ENCODE results near the gene PSMA3.
A peak's percentile ranks its signal among the peaks of the same experiment; 100 is the strongest.

PSMA3 gene

GRCh38 chr14:58294201-58294600 lies 49.6 kb downstream of the PSMA3 start:
- no peak overlapping the region for H3K27ac ChIP-seq
- no peaks in the 10 kb centered on the region for H4K20me1 ChIP-seq (ENCODE audit: insufficient read depth)
- no peak for TF ChIP-seq CTCF (conservative IDR thresholded peaks at IDR 0.05; ENCODE audit: low read depth, low read length)
- no peaks in the 10 kb centered on the region for H3K27me3 ChIP-seq (ENCODE audit: insufficient read depth, low read depth)
- no peak overlapping the region for H3K4me3 ChIP-seq (IDR thresholded peaks at IDR 0.05; ENCODE audit: insufficient read depth, low read depth, low read length)
- no peak overlapping the region for H3K9ac ChIP-seq
- H3K4me1 ChIP-seq (ENCODE audit: low read depth, poor library complexity, severe bottlenecking) = peaks cover 11% of the 10 kb centered on the region
- no peak overlapping the region for H2AFZ ChIP-seq (ENCODE audit: low read depth)
- peaks cover 4% of the 10 kb centered on the region; the same call in 1 of the 2 replicates for H3K36me3 ChIP-seq (ENCODE audit: insufficient read depth)
- H3K4me2 ChIP-seq = no peak overlapping the region
- H3K79me2 ChIP-seq (ENCODE audit: insufficient read depth, low read depth) = peaks cover 64% of the 10 kb centered on the region

- Histone ChIP-seq H3K4me3 (IDR thresholded peaks at IDR 0.05; ENCODE audit: insufficient read depth, low read depth, low read length) (no peak overlapping the region), H3K9ac (peak overlapping the region; percentile 88; the same call in 1 of the 2 replicates), H3K27me3 (ENCODE audit: insufficient read depth, low read depth) (no peaks in the 10 kb centered on the region), H3K4me2 (peak overlapping the region; percentile 82), H3K27ac (peak overlapping the region; percentile 96; the same call in 1 of the 2 replicates), H2AFZ (ENCODE audit: low read depth) (no peak overlapping the region), H3K4me1 (ENCODE audit: low read depth, poor library complexity, severe bottlenecking) (peaks cover 19% of the 10 kb centered on the region), H4K20me1 (ENCODE audit: insufficient read depth) (no peaks in the 10 kb centered on the region), H3K79me2 (ENCODE audit: insufficient read depth, low read depth) (peaks cover 76% of the 10 kb centered on the region), H3K36me3 (ENCODE audit: insufficient read depth) (no peaks in the 10 kb centered on the region)
- no peak for TF ChIP-seq CTCF (conservative IDR thresholded peaks at IDR 0.05; ENCODE audit: low read depth, low read length)
Measured at GRCh38 chr14:58296726-58297125, 52.1 kb downstream of the PSMA3 start.

GRCh38 chr14:58297412-58297761 lies 52.7 kb downstream of the PSMA3 start:
- H4K20me1 ChIP-seq (ENCODE audit: insufficient read depth) = no peaks in the 10 kb centered on the region
- TF ChIP-seq CTCF (conservative IDR thresholded peaks at IDR 0.05; ENCODE audit: low read depth, low read length) = no peak
- H3K4me3 ChIP-seq (IDR thresholded peaks at IDR 0.05; ENCODE audit: insufficient read depth, low read depth, low read length) = no peak overlapping the region
- H2AFZ ChIP-seq (ENCODE audit: low read depth) = peak overlapping the region; percentile 53; the same call in 1 of the 2 replicates
- H3K4me2 ChIP-seq = peak overlapping the region; percentile 82; the same call in 1 of the 2 replicates
- peaks cover 74% of the 10 kb centered on the region for H3K79me2 ChIP-seq (ENCODE audit: insufficient read depth, low read depth)
- peak overlapping the region; percentile 88 for H3K9ac ChIP-seq
- no peaks in the 10 kb centered on the region for H3K27me3 ChIP-seq (ENCODE audit: insufficient read depth, low read depth)
- no peaks in the 10 kb centered on the region for H3K36me3 ChIP-seq (ENCODE audit: insufficient read depth)
- peak overlapping the region; percentile 96 for H3K27ac ChIP-seq
- peaks cover 19% of the 10 kb centered on the region for H3K4me1 ChIP-seq (ENCODE audit: low read depth, poor library complexity, severe bottlenecking)

DNA sequence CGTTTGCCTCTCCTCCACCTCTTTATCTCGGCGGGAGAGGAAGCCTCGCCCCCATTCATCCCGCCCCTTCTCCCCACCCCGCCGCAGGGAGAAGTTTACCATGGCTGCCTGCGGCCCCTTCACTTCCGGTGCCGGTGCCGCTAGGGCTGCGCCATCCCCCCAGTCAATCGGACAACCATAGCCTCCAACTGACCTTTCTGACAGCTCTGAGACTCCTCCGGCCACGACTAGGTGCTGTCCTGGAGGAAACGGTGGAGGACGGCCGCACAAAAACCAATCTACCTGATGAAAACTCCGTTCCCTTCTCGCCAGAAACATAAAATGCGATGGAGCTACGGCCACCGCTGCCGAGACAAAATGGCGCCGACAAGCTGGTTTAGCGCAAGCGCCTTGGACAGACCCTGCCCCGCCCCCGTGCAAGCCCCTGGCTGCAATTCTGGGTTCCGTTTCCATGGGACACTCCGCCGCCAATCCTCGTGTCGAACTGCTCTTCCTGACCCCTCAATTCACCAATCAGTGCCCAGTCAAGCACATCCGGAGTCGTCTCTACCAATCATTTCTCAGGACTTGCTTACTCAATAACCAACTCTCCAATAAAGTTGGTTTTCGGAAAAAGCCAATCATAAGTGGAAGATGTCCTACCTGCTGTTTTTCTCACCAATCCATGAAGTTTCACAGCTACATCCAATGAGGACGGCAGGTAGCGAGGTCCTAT lies 53.3 kb downstream of the PSMA3 start:
- peaks cover 68% of the 10 kb centered on the region for H3K79me2 ChIP-seq (ENCODE audit: insufficient read depth, low read depth)
- H4K20me1 ChIP-seq (ENCODE audit: insufficient read depth) = no peaks in the 10 kb centered on the region
- H3K36me3 ChIP-seq (ENCODE audit: insufficient read depth) = no peaks in the 10 kb centered on the region
- peak overlapping the region; percentile 53; the same call in 1 of the 2 replicates for H2AFZ ChIP-seq (ENCODE audit: low read depth)
- H3K9ac ChIP-seq = peak overlapping the region; percentile 88; the same call in 1 of the 2 replicates
- peaks cover 19% of the 10 kb centered on the region for H3K4me1 ChIP-seq (ENCODE audit: low read depth, poor library complexity, severe bottlenecking)
- no peak for TF ChIP-seq CTCF (conservative IDR thresholded peaks at IDR 0.05; ENCODE audit: low read depth, low read length)
- peak overlapping the region; percentile 82; the same call in 1 of the 2 replicates for H3K4me2 ChIP-seq
- peak overlapping the region; percentile 96 for H3K27ac ChIP-seq
- H3K27me3 ChIP-seq (ENCODE audit: insufficient read depth, low read depth) = no peaks in the 10 kb centered on the region
- H3K4me3 ChIP-seq (IDR thresholded peaks at IDR 0.05; ENCODE audit: insufficient read depth, low read depth, low read length) = no peak overlapping the region

All from KMS-11 (cell line).